Purkinje cell (primary cell): ENCODE results near the gene BBLN. TPM values are rescaled to one million over a fixed set of nuclear protein-coding genes. Genes with fewer than 3 reads are reported as not detected.

Source experiments
- polyA plus RNA-seq: library from polyadenylated mRNA; unstranded; fragments of >200 nt; fragmentation: Nextera tagmentation; gene quantifications from 2 replicates; pipeline ENCODE4 v1.2.1, GENCODE V29; 2014

Gene BBLN, protein sequence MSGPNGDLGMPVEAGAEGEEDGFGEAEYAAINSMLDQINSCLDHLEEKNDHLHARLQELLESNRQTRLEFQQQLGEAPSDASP
- 10.5 and 53.4 TPM in 2 replicates for polyA plus RNA-seq

DNA sequence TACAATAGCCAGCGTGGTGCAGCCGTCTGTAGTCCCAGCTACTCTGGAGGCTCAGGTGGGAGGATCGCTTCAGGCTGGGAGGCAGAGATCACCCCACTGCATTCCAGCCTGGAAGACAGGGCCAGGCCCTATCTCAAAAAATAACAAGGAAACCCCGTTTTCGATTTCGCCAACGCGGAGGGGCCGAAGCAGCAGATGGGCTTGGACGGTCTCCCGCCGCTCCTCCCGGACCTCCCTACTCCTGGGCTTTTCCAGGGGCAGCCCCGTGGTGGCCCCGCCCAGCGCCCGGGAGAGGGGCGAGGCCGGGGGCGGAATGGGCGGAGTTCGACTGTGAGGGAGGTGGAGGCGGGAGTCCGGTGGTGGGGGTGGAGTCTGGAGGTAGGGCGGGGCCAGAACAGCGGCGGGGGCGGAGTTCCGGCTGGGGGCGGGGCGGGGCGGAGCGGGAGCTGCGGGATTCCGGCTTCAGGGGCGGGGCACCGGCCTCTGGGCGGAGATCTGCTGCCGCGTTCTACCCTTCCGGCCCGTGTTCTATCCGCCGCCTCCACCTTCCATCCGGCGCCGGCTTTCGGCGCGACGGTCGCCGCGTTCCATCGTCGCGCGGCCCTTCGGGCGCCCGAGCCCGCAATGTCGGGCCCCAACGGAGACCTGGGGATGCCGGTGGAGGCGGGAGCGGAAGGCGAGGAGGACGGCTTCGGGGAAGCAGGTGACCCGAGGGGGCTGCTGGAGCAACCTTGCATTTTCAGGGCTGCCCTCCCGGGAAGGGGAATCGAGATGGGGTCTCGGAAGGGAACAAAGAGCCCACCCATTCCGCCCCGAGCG is at the start of gene BBLN:
Gene BBLN, plus strand, starts transcription at position 482 of the 819 bp plus-strand sequence. Its CDS starts 143 bp downstream, at position 625.

DNA sequence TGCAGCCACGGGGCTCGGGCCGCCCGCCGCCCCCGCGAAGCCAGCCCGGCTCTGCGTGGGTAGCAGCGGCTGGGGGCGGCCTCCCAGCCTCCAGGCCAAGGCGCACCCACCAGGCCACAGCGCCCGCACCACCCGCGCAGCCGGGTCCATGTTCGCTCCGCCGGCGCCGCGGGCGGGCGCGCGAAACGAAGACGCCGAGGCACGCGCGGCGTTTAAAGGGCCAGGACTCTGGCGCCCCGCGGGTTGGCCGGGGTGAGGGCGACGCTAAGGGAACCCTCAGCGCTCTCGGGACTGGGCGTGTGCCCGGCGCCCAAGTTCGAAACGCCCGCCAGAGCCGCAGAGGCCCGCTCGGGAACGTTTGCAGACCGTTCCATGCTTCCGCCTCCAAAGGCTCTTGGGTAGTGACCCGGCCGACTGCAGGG is 32.5 kb upstream of the BBLN start, which contains the start of gene PTGES2:
Gene PTGES2, minus strand, starts transcription at position 162 of the 422 bp plus-strand sequence. Its CDS starts 12 bp downstream, at position 150.

DNA sequence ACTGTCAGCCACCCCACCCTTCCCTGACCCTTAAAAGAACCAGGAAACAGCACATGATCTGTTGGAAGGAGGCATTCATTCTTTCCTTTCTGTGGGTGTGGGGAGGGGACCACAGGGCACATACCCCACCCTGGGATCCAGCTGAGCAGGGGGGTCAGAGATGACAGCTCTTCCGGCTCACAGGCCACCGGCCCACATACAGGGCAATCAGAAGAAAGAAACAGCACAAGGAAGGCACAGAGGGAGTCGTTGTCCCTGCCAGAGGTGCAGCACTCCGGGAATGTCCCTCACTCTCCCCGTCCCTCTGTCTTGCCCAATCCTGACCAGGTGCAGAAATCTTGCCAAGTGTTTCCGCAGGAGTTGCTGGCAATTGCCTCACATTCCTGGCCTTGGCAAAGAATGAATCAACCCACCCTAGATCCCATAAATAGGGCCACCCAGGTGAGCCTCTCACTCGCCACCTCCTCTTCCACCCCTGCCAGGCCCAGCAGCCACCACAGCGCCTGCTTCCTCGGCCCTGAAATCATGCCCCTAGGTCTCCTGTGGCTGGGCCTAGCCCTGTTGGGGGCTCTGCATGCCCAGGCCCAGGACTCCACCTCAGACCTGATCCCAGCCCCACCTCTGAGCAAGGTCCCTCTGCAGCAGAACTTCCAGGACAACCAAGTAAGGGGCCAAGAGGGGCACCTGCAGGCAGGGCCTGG is 10.9 kb upstream of the BBLN start, which contains the start of gene LCN2:
Gene LCN2, plus strand, starts transcription at position 453 of the 701 bp plus-strand sequence. Its CDS starts 73 bp downstream, at position 526.

DNA sequence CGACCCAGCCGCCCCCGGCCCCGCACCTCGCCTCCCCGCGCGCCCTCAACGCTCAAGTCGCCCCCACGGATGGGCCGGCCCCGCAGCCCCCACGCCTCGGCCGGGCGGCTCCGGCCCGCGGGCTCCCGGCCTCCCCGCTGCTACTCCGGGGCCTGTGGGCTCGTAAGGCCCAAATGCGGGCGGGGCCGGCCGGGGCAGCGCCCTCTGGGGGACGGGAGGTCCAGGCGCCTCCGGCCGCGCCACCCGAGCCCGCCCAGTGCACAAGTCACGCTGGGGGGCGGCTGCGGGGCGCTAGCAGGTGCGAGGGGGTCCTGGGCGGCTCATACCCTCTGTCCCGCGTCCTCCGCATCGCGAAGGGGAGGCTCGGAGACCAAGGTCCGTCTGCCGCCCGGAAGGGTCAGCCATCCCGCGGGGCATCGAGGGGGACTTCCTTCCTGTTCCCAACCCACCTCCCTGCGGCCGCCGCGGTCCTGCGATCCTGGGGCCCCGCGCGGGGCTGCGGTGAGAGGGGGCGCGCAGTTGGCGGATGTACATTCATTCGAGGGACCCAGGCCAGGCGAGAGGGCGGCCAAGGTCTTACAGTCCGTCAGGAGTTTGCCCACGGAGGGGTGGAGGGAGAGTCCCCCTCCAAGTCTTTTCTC is 31.5 kb downstream of the BBLN start, which contains the start of gene CIZ1:
Gene CIZ1, minus strand, starts transcription at position 167 of the 641 bp plus-strand sequence. CDS start 715 bp downstream, outside the sequence.

DNA sequence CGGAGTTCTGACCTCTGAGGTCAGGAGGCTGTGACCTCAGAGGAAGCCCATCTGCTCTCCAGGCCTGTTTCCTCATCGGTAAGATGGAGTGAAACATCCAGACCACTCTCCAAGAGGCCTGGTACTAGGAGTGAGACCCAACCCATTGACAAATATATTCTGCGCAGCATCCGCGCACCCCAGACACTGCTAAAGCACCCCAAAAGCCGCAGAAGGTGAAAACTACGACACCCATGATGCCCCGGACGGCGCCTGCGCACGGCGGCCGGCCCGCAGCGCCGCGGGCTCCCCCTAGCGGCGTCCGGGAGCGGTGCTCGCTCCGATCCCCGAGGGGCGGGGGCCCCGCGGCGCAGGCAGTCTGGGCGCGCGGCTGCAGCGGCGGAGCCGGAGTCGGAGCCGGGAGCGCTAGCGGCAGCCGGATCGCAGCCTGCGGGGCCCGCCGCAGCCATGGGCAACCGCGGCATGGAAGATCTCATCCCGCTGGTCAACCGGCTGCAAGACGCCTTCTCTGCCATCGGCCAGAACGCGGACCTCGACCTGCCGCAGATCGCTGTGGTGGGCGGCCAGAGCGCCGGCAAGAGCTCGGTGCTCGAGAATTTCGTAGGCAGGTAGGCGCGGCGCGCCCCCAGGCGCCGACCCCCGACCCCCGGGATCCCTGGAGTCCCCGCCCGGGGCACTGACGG is 43.1 kb downstream of the BBLN start, which contains the start of gene DNM1:
Gene DNM1, plus strand, starts transcription at position 356 of the 683 bp plus-strand sequence. Its CDS starts 92 bp downstream, at position 448.

Other genes starting within 250 kb of the BBLN start
- 1.7 TPM in 2 replicates for gene ST6GALNAC4, start 243.2 kb upstream of the BBLN start, polyA plus RNA-seq
- gene PIP5KL1, start 229.5 kb upstream of the BBLN start, polyA plus RNA-seq = not detected in 2 replicates
- gene DPM2, start 222.4 kb upstream of the BBLN start, polyA plus RNA-seq = 13.0 and 32.8 TPM in 2 replicates
- gene EEIG1, start 179.3 kb upstream of the BBLN start, polyA plus RNA-seq = 1.2 and 4.2 TPM in 2 replicates
- gene NAIF1, start 92.9 kb upstream of the BBLN start, polyA plus RNA-seq = 2.3 and 4.7 TPM in 2 replicates
- gene SLC25A25, start 92.0 kb upstream of the BBLN start, polyA plus RNA-seq = 5.9 and 7.0 TPM in 2 replicates
- 6.8 and 6.9 TPM in 2 replicates for gene PTGES2, start 32.5 kb upstream of the BBLN start, polyA plus RNA-seq
- gene LCN2, start 10.8 kb upstream of the BBLN start, polyA plus RNA-seq = not detected in 2 replicates
- gene CIZ1, start 31.3 kb downstream of the BBLN start, polyA plus RNA-seq = 21.3 and 22.2 TPM in 2 replicates
- 35.0 and 55.1 TPM in 2 replicates for gene DNM1, start 43.1 kb downstream of the BBLN start, polyA plus RNA-seq
- 33.1 and 34.8 TPM in 2 replicates for gene GOLGA2, start 115.7 kb downstream of the BBLN start, polyA plus RNA-seq
- 31.8 and 33.4 TPM in 2 replicates for gene SWI5, start 116.0 kb downstream of the BBLN start, polyA plus RNA-seq
- gene TRUB2, start 162.2 kb downstream of the BBLN start, polyA plus RNA-seq = 1.9 and 9.7 TPM in 2 replicates
- gene COQ4, start 162.6 kb downstream of the BBLN start, polyA plus RNA-seq = 46.4 and 53.8 TPM in 2 replicates
- gene SLC27A4, start 180.3 kb downstream of the BBLN start, polyA plus RNA-seq = 10.0 and 14.7 TPM in 2 replicates
- gene URM1, start 211.1 kb downstream of the BBLN start, polyA plus RNA-seq = 5.7 and 7.6 TPM in 2 replicates